ENCODE data around the gene PTPRN2. TPM values are rescaled to one million over a fixed set of nuclear protein-coding genes. Genes with fewer than 3 reads are reported as not detected.

PTPRN2 gene
- total and polyA plus RNA-seq, 9 of the 15 experiments (the other 6 are each of a cell fraction or from before 2014, with no cell fraction given): not detected

GRCh38 chr7:157525491-157525915, 1062.1 kb downstream of the PTPRN2 start (continued):
- TF ChIP-seq ZFP91 (CRISPR knock-in tag; IDR thresholded peaks at IDR 0.05) (no peak), MEIS2 (IDR thresholded peaks at IDR 0.05; ENCODE audit: partially characterized antibody) (no peak), KLF16 (IDR thresholded peaks at IDR 0.05) (no peak), ATF6 (CRISPR knock-in tag; IDR thresholded peaks at IDR 0.05) (no peak), MBD2 (IDR thresholded peaks at IDR 0.05; ENCODE audit: borderline replicate concordance, low read depth) (no peak), NFIX (CRISPR knock-in tag; IDR thresholded peaks at IDR 0.05; ENCODE audit: low read depth) (no peak), KDM2B (CRISPR knock-in tag; IDR thresholded peaks at IDR 0.05) (no peak), CREM (IDR thresholded peaks at IDR 0.05; ENCODE audit: low read depth) (0 out of 2 replicates have a peak, but pooled peaks have one; percentile 25), PBX2 (CRISPR knock-in tag; IDR thresholded peaks at IDR 0.05; ENCODE audit: low read depth) (no peak), PBX2 (tag; conservative IDR thresholded peaks at IDR 0.05; ENCODE audit: low read depth) (no peak), RBM39 (optimal IDR thresholded peaks at IDR 0.05; ENCODE audit: low read depth, low read length) (no peak), ZNF316 (IDR thresholded peaks at IDR 0.05) (no peak), ZNF639 (CRISPR knock-in tag; conservative IDR thresholded peaks at IDR 0.05 in 1 of 2, IDR thresholded peaks at IDR 0.05 in 1 of 2) (no peak), ZBTB11 (CRISPR knock-in tag; IDR thresholded peaks at IDR 0.05) (no peak), NRF1 (conservative IDR thresholded peaks at IDR 0.05 in 1 of 2, IDR thresholded peaks at IDR 0.05 in 1 of 2) (no peak)
